ENCODE data around the gene LRTM1. TPM values are rescaled to one million over a fixed set of nuclear protein-coding genes. Genes with fewer than 3 reads are reported as not detected.

LRTM1 gene
- total RNA-seq, 3 donors from 2014 or later = not detected

GRCh38 chr3:54955496-54955895 is 27.6 kb upstream of the LRTM1 start:
- no peak for TF ChIP-seq POLR2AphosphoS5 (IDR thresholded peaks at IDR 0.05)
- TF ChIP-seq CTCF (IDR thresholded peaks at IDR 0.05) = no peak
- TF ChIP-seq POLR2A (IDR thresholded peaks at IDR 0.05) = no peak
- H3K36me3 ChIP-seq = no peaks in the 10 kb centered on the region
- H3K27me3 ChIP-seq = no peaks in the 10 kb centered on the region
- no peak for DNase-seq (ENCODE audit: low spot score in 2 of 2)
- no peak overlapping the region for H3K4me3 ChIP-seq
- H3K9me3 ChIP-seq = no peaks in the 10 kb centered on the region
- no peaks in the 10 kb centered on the region for H3K4me1 ChIP-seq
- H3K27ac ChIP-seq = no peak overlapping the region
- intact Hi-C loops (cut with DNase I; ENCODE audit: low total_unique reads) = loop anchor here (10.0 kb wide), 1 partner anchor 939 kb away; no protein-coding TSS in a partner anchor

- TF ChIP-seq POLR2A (IDR thresholded peaks at IDR 0.05) (no peak), POLR2AphosphoS5 (IDR thresholded peaks at IDR 0.05) (no peak)
- H3K27ac ChIP-seq = no peak overlapping the region
- intact Hi-C loops (cut with DNase I; ENCODE audit: low total_unique reads) = loop anchor here (10.0 kb wide), 1 partner anchor 940 kb away; no protein-coding TSS in a partner anchor
- H3K36me3 ChIP-seq = no peaks in the 10 kb centered on the region
- DNase-seq (ENCODE audit: low spot score in 2 of 2) = no peak
- H3K27me3 ChIP-seq = no peaks in the 10 kb centered on the region
- no peaks in the 10 kb centered on the region for H3K9me3 ChIP-seq
- no peaks in the 10 kb centered on the region for H3K4me1 ChIP-seq
- H3K4me3 ChIP-seq = no peak overlapping the region
Observed at GRCh38 chr3:54954521-54954920, 26.7 kb upstream of the LRTM1 start.

- Histone ChIP-seq H3K36me3 (no peaks in the 10 kb centered on the region), H3K4me1 (no peaks in the 10 kb centered on the region), H3K27me3 (no peaks in the 10 kb centered on the region), H3K4me3 (no peak overlapping the region), H3K9me3 (no peaks in the 10 kb centered on the region), H3K27ac (no peak overlapping the region)
- no peak for DNase-seq (ENCODE audit: low spot score in 2 of 2)
- intact Hi-C loops (cut with DNase I; ENCODE audit: low total_unique reads) = loop anchor here (10.0 kb wide), 1 partner anchor 941 kb away; no protein-coding TSS in a partner anchor
- TF ChIP-seq POLR2AphosphoS5 (IDR thresholded peaks at IDR 0.05) (no peak), POLR2A (IDR thresholded peaks at IDR 0.05) (no peak), CTCF (IDR thresholded peaks at IDR 0.05) (no peak)
Observed at GRCh38 chr3:54954022-54954421, 26.2 kb upstream of the LRTM1 start.

- Histone ChIP-seq H3K36me3 (no peaks in the 10 kb centered on the region), H3K27ac (no peak overlapping the region), H3K4me1 (no peaks in the 10 kb centered on the region), H3K4me3 (no peak overlapping the region), H3K9me3 (no peaks in the 10 kb centered on the region), H3K27me3 (no peaks in the 10 kb centered on the region)
- intact Hi-C loops (cut with DNase I; ENCODE audit: low total_unique reads) = loop anchor here (10.0 kb wide), 1 partner anchor 943 kb away; no protein-coding TSS in a partner anchor
- DNase-seq (ENCODE audit: low spot score in 2 of 2) = peak; percentile 47 to 54
- no peak for TF ChIP-seq POLR2A (IDR thresholded peaks at IDR 0.05)
- peak in 2 of 3 donors; percentile 27 to 41 for TF ChIP-seq CTCF (IDR thresholded peaks at IDR 0.05)
- no peak for TF ChIP-seq POLR2AphosphoS5 (IDR thresholded peaks at IDR 0.05)
Observed at GRCh38 chr3:54951405-54951804, 23.5 kb upstream of the LRTM1 start.

GRCh38 chr3:54950391-54951003 is 22.6 kb upstream of the LRTM1 start:
- Histone ChIP-seq H3K27ac (no peak overlapping the region), H3K4me1 (no peaks in the 10 kb centered on the region), H3K9me3 (no peaks in the 10 kb centered on the region), H3K27me3 (peaks cover 0 to 3% of the 10 kb centered on the region in 2 donors), H3K36me3 (no peaks in the 10 kb centered on the region), H3K4me3 (no peak overlapping the region)
- TF ChIP-seq POLR2AphosphoS5 (IDR thresholded peaks at IDR 0.05) = no peak
- no peak for TF ChIP-seq CTCF (IDR thresholded peaks at IDR 0.05)
- TF ChIP-seq POLR2A (IDR thresholded peaks at IDR 0.05) = no peak
- intact Hi-C loops (cut with DNase I; ENCODE audit: low total_unique reads) = loop anchor here (10.0 kb wide), 1 partner anchor 944 kb away; no protein-coding TSS in a partner anchor
- no peak for DNase-seq (ENCODE audit: low spot score in 2 of 2)
